Gastrocnemius medialis (tissue), 4 donors: Measurements from ENCODE around the gene KCNIP3. TPM values are rescaled to one million over a fixed set of nuclear protein-coding genes. Genes with fewer than 3 reads are reported as not detected.
"Not testable (repeated sequence)": the region's sequence is repeated elsewhere in the genome, so short reads cannot be mapped to it uniquely, and the experiment has no call there.

Experiments
- ATAC-seq, 2 donors: fragments of 150-250 bp; one replicate each; pipeline ENCODE4 v1.9.1; 2016
- DNase-seq, 2 donors: peaks; one replicate each; pipeline ENCODE4 v3.0.0-alpha.2; 2019
- H3K27ac ChIP-seq, 4 donors: fragments of 200-600 bp; sonication (generic); 1 replicate in 1 of 4; 2 replicates in 3 of 4; pipeline ENCODE4 v1.5.1; 2016 to 2018; ENCODE audit warnings: mild to moderate bottlenecking in 2 of 4, moderate library complexity in 1 of 4
- H3K27me3 ChIP-seq, 3 donors: fragments of 200-600 bp; sonication (generic) in 2 of 3; 1 replicate in 1 of 3; 2 replicates in 2 of 3; pipeline versions ENCODE4 v1.5.1 to v1.6.0; 2016 to 2019; ENCODE audit warnings: mild to moderate bottlenecking in 1 of 3, moderate library complexity in 1 of 3
- H3K36me3 ChIP-seq, 2 donors: fragments of 200-600 bp; sonication (generic) in 1 of 2; one replicate each; pipeline ENCODE4 v1.5.1; 2017 to 2018
- H3K4me1 ChIP-seq, 2 donors: fragments of 200-600 bp; sonication (generic) in 1 of 2; one replicate each; pipeline ENCODE4 v1.5.1; 2016 to 2017; ENCODE audit warnings: mild to moderate bottlenecking in 2 of 2
- H3K4me3 ChIP-seq, 4 donors: fragments of 200-600 bp; sonication (generic) in 3 of 4; 1 replicate in 1 of 4; 2 replicates in 3 of 4; pipeline ENCODE4 v1.5.1; 2016 to 2019; ENCODE audit warnings: mild to moderate bottlenecking in 2 of 4
- H3K9me3 ChIP-seq, 3 donors: fragments of 200-600 bp; sonication (generic) in 2 of 3; 1 replicate in 1 of 3; 2 replicates in 2 of 3; pipeline ENCODE4 v1.5.1; 2016 to 2019
- POLR2A ChIP-seq, 2 donors: fragments of 450-650 bp; IDR thresholded peaks; one replicate each; pipeline ENCODE4 v1.6.1; 2017; ENCODE audit warnings: antibody characterized with exemption in 2 of 2, mild to moderate bottlenecking in 2 of 2, moderate library complexity in 2 of 2
- in situ Hi-C, 4 donors: fragments of 200-750 bp; cut with MboI; loops; one replicate each; pipeline versions ENCODE4 v1.15.0 to v1.8.0; 2017; ENCODE audit warnings: low sequenced_read_pairs in 4 of 4
- intact Hi-C: fragments of 100-400 bp; cut with DNase I; formaldehyde crosslinking; loops from one replicate; pipeline ENCODE4 v1.15.1; 2023; ENCODE audit warnings: low total_unique reads
- total RNA-seq, 4 donors: library from RNA; depleted of rRNA; stranded (reverse); fragments of >200 nt; gene quantifications; one replicate each; pipeline versions ENCODE4 v1.1.0 to v1.2.3, GENCODE V29; 2016
- TF ChIP-seq, protein P1 (sequence below), 5 experiments: fragments of 450-650 bp in 3 of 5; fragments of 200-600 bp in 2 of 5; sonication (generic) in 2 of 5; IDR thresholded peaks in 4 of 5; conservative IDR thresholded peaks in 1 of 5; 1 replicate in 4 of 5; 2 replicates in 1 of 5; pipeline ENCODE4 v1.5.1; 2016 to 2019; ENCODE audit warnings: antibody characterized with exemption in 5 of 5, mild to moderate bottlenecking in 3 of 5, moderate library complexity in 3 of 5

KCNIP3 gene
- total RNA-seq, 4 donors from 2014 or later = 0.55 to 2.9 (median 1.0) TPM

DNA sequence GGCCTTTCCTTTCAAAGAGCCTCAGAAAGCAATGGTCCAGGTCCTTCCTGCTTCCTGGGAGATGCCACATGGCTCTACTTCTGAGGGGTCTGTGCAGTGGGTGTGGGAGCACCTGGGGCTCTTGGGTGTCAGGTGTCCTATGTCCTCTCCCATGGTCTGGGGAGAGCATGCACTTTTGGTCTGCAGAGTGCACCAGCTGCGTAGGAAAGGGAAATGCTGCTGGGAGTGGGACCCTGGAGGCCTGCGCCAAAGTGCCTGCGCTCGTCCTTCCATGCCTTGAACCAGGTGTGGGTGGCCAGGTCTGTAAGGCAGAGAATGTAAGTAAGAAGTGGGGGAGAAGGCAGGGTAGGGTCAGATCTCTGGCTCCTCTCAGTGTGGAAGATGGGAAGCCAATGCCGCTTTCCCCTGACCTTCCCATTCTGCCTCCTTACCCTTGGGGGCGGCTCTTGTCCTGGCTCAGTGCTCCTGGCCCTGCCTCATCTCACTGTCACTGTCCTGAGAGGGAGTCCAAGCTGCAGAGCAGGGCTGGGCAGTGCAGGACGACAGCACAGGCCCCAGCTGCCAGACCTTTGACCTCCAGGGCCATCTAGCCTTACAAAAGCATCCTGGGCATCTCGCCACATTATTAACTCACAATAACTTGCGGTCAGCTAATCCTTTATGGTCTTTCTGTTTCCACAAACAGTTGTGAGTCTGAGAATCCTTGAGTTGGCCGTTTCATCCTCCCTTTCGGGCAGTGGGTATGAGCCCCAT lies 29.5 kb upstream of the KCNIP3 start:
- Histone ChIP-seq H3K27ac (no peak overlapping the region), H3K36me3 (no peaks in the 10 kb centered on the region), H3K4me3 (no peak overlapping the region), H3K27me3 (no peaks in the 10 kb centered on the region), H3K4me1 (no peaks in the 10 kb centered on the region), H3K9me3 (no peaks in the 10 kb centered on the region)
- DNase-seq (no peak), ATAC-seq (no peak)
- in situ Hi-C loops (no loop called here), intact Hi-C loops (no loop called here)
- no peak for TF ChIP-seq POLR2A (IDR thresholded peaks at IDR 0.05)
- TF ChIP-seq, protein P1, sequence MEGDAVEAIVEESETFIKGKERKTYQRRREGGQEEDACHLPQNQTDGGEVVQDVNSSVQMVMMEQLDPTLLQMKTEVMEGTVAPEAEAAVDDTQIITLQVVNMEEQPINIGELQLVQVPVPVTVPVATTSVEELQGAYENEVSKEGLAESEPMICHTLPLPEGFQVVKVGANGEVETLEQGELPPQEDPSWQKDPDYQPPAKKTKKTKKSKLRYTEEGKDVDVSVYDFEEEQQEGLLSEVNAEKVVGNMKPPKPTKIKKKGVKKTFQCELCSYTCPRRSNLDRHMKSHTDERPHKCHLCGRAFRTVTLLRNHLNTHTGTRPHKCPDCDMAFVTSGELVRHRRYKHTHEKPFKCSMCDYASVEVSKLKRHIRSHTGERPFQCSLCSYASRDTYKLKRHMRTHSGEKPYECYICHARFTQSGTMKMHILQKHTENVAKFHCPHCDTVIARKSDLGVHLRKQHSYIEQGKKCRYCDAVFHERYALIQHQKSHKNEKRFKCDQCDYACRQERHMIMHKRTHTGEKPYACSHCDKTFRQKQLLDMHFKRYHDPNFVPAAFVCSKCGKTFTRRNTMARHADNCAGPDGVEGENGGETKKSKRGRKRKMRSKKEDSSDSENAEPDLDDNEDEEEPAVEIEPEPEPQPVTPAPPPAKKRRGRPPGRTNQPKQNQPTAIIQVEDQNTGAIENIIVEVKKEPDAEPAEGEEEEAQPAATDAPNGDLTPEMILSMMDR (IDR thresholded peaks at IDR 0.05 in 4 of 5, conservative IDR thresholded peaks at IDR 0.05 in 1 of 5) = no peak

DNA sequence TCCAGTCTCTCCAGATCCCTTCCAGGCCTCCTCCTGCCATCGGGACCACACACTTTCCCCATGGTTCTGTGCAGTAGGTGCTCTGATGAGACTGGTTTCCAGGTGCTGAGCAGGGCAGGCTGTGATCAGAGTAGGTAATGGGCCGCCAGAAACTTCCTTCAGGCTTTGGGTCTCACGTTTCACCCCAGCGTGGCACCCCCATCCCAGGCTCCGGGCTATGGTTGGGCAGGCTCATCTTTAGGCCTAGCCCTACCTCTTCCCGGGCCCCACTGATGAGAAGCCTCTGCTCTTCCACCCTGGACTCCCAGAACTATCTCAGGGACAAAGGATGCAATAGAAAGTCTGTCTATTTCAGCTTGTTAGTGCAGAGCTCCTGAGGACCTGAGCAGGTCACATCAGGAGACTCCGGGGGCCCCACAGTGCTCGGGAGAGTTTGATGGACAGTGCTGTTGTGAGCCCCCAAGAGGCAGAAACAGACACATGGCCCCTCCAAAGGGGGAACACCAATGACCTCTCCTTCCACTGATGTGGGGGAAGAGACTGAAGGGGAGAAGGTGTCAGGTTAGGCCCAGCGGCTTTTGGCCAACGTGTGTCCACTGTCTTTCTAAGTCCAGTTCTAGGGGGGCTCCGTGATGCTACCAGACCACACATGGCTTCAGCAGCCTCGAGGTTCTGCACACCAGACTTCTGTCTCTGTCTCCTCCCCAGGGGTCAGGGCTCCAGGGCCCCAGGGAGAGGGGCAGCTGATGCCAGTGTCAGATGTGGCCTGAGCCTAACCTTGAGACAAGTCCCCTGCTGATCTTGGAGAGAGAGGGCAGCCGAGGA lies 28.7 kb upstream of the KCNIP3 start:
- DNase-seq = no peak
- Histone ChIP-seq H3K4me3 (no peak overlapping the region), H3K4me1 (no peaks in the 10 kb centered on the region), H3K9me3 (no peaks in the 10 kb centered on the region), H3K27ac (no peak overlapping the region), H3K36me3 (no peaks in the 10 kb centered on the region), H3K27me3 (no peaks in the 10 kb centered on the region)
- ATAC-seq = no peak
- TF ChIP-seq POLR2A (IDR thresholded peaks at IDR 0.05) = no peak
- in situ Hi-C loops (no loop called here), intact Hi-C loops (no loop called here)

DNA sequence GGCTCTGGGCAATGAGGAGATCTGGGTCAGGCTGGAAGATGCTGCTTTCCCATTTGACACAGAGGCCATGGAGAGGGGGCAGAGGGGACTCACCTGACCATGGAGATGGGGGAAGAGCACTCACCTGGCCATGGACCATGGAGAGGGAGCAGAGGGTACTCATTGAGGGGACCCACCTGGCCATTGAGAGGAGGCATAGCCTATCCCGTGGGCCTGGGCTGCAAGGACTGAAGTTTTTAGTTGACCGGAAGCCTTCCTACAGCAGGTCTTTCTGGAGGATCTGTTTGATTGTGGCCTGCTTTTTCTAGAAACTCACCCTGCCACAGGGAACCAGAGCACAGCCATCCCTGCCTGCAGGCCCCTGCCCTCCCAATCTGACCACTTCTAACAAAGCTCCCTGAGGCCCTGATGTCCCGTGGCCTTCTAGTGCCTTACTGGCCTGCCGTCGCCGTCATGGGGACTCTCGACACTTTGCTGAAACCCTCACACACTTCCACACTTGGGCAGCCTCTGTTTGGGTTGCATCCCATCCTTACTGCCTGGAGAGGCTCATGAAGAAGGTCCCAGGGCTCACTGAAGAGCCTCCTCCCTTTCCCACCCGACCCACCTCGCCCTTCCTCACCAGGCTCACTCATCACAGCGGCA lies 28.0 kb upstream of the KCNIP3 start:
- Histone ChIP-seq H3K27me3 (no peaks in the 10 kb centered on the region), H3K4me3 (no peak overlapping the region), H3K4me1 (no peaks in the 10 kb centered on the region), H3K27ac (no peak overlapping the region), H3K36me3 (no peaks in the 10 kb centered on the region), H3K9me3 (no peaks in the 10 kb centered on the region)
- intact Hi-C loops (no loop called here), in situ Hi-C loops (no loop called here)
- no peak for ATAC-seq
- TF ChIP-seq, protein P1 (IDR thresholded peaks at IDR 0.05 in 4 of 5, conservative IDR thresholded peaks at IDR 0.05 in 1 of 5) = no peak
- TF ChIP-seq POLR2A (IDR thresholded peaks at IDR 0.05) = no peak
- no peak for DNase-seq

DNA sequence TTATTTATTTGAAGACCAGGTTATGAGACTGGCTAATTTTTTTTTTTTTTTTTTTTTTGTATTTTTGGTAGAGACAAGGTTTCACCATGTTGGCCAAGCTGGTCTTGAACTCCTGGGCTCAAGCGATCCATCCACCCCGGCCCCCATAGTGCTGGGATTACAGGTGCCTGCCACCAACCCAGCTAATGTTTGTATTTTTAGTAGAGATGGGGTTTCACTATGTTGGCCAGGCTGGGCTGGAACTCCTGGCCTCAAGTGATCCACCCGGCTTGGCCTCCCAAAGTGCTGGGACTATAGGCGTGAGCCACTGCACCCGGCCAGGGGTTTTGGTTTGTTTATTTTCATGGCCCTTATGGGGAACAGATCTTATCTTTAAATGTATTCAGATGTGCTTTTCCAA lies 27.4 kb upstream of the KCNIP3 start:
- in situ Hi-C loops, H3K4me3 ChIP-seq, H3K27ac ChIP-seq, intact Hi-C loops, DNase-seq, ATAC-seq, H3K36me3 ChIP-seq, H3K9me3 ChIP-seq, H3K4me1 ChIP-seq, H3K27me3 ChIP-seq: not testable (repeated sequence)

DNA sequence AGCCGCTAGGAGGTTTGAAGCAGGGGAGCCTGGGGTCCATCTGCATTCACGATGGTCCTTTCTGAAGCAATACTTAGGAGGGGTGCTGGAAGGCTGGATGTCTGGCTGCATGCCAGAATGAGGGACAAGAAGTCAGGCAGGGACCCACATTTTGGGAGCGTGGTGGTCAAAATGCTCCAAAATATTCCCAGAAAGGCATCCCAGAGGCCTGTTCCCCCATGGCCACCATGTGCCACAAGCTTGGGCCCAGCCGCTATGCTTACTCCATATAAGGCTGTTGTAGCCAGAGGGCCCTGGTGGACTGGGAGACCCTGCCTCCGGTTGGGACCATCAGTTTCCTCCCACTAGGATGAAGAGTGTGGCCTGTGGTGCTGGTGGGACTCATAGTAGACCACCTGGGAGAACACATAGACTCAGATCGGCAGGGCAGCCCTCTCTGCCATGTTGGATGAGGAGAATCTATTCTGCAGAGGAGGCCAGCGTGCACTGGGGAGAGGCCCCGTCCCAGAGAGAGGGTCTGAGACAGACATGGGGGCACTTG lies 26.5 kb upstream of the KCNIP3 start:
- Histone ChIP-seq H3K4me1 (no peaks in the 10 kb centered on the region), H3K36me3 (no peaks in the 10 kb centered on the region), H3K27me3 (no peaks in the 10 kb centered on the region), H3K27ac (no peak overlapping the region), H3K4me3 (no peak overlapping the region), H3K9me3 (no peaks in the 10 kb centered on the region)
- TF ChIP-seq POLR2A (IDR thresholded peaks at IDR 0.05) = no peak
- intact Hi-C loops = no loop called here
- ATAC-seq (no peak), DNase-seq (no peak)
- in situ Hi-C loops = no loop called here
